HG03442 (cell line): Measurements from ENCODE around the gene POU6F2.
"Not testable (repeated sequence)": the region's sequence is repeated elsewhere in the genome, so short reads cannot be mapped to it uniquely, and the experiment has no call there.

ENCODE experiments used
- ATAC-seq: cut with Tn5 transposase; IDR thresholded peaks from one replicate; pipeline ENCODE4 v1.9.1; 2021; ENCODE audit warnings: mild to moderate bottlenecking, moderate library complexity; ENCODE audit not compliant: unreplicated experiment

POU6F2 gene, protein sequence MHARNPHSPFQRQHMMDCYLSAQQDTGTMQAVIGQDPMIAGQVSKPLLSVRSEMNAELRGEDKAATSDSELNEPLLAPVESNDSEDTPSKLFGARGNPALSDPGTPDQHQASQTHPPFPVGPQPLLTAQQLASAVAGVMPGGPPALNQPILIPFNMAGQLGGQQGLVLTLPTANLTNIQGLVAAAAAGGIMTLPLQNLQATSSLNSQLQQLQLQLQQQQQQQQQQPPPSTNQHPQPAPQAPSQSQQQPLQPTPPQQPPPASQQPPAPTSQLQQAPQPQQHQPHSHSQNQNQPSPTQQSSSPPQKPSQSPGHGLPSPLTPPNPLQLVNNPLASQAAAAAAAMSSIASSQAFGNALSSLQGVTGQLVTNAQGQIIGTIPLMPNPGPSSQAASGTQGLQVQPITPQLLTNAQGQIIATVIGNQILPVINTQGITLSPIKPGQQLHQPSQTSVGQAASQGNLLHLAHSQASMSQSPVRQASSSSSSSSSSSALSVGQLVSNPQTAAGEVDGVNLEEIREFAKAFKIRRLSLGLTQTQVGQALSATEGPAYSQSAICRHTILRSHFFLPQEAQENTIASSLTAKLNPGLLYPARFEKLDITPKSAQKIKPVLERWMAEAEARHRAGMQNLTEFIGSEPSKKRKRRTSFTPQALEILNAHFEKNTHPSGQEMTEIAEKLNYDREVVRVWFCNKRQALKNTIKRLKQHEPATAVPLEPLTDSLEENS

GRCh38 chr7:38977685-38978084, at the start of gene POU6F2:
TSS of gene POU6F2 (plus strand) at chr7:38977909. CDS start at chr7:38977954, 45 bp downstream.
- ATAC-seq: no peak

GRCh38 chr7:38928506-38928905, 49.2 kb upstream of the POU6F2 start:
- no peak for ATAC-seq

GRCh38 chr7:38929460-38930171, 48.1 kb upstream of the POU6F2 start:
- no peak for ATAC-seq

- ATAC-seq: peak; percentile 77
Measured at GRCh38 chr7:38932509-38933168, 45.1 kb upstream of the POU6F2 start.

DNA sequence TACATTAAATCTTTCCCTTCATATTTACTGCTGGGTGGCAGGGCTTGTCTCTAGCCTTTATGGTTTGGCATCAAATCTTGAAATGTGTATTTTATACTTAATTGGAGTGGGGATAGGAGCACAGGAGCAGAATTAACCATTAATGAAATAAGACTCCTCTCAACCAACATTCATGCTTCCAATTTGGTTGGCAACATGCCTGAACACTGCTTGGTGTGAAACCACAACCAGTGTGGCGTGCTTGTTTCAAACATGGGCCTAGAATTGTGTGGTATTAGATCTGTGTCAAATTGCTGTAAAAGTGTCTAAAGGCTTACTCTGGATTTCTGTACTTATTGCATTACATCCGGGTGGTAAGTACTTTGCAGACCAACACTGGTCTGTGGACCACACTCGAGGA, 43.7 kb upstream of the POU6F2 start:
- ATAC-seq: no peak

DNA sequence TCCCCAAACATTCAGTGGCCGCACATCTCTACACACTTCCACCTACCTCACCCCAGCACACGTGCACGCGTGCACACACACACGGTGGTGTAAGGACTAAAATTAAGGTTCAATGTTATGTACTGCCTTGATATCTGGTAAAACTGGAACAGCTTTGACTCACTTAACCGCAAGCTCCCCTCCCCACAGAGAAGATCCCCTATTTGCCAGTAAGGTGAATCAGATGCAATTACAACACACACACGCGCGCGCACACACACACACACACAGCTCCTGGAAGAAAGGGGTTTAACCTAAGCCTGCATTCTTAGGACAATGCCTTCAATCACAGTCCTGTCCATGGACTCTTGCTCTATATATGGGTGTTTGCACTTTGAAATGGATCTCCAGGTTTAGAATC, 43.2 kb upstream of the POU6F2 start:
- ATAC-seq: no peak

GRCh38 chr7:38936641-38937040, 41.1 kb upstream of the POU6F2 start:
- ATAC-seq: no peak

- ATAC-seq: no peak
Measured at GRCh38 chr7:38938001-38938485, 39.7 kb upstream of the POU6F2 start.

- ATAC-seq: no peak
Measured at GRCh38 chr7:38938589-38938988, 39.1 kb upstream of the POU6F2 start.

DNA sequence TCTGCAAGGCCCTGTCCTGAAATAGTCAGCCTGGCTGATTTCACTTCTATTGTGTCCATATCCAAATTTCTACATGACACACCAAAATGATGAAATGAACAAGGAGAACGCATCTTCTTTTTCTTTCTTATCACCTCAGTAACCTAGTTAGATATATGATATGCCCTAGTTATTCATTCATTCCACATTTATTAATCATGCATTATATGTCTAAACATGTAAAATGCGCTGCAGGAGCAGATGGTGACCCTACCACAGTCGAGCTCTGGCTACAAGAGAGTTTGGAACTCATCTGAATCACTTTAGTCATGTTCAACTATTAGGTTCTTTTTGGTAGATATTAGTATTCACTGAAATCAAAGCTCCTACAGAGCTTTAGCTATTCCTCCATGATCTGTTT, 36.9 kb upstream of the POU6F2 start:
- no peak for ATAC-seq

DNA sequence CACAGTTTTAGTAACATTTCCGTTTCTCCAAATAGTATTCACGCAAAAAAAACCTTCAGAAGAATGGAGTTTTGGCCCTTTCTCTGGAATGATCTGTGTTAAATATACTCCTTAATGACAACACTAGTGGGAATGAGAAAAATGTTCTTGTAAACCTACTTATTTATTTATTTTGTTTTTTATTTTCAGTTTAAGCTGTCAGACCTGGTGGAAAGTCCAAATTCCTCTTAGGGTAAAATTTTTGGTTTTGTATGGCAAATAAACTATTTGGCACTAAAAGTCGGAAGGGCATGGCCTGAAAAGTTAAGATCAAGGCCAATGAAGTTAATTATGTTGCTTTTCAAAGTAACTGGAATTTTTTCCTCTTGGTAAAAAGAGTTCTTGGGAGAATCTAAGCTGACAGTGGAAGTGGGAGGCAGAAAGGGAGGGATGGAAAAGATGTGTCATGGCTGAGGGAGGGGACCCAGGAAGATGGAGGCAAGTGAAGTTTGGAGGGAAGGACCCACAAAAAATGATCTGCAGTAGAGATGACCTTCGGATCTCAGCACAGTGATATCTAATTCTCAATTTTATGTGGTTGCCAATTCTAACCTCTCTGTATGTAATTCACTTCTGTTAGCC, 35.2 kb upstream of the POU6F2 start:
- ATAC-seq: no peak

- not testable (repeated sequence) for ATAC-seq
Measured at GRCh38 chr7:38947541-38947940, 30.2 kb upstream of the POU6F2 start.

GRCh38 chr7:38950309-38950708, 27.4 kb upstream of the POU6F2 start:
- no peak for ATAC-seq

DNA sequence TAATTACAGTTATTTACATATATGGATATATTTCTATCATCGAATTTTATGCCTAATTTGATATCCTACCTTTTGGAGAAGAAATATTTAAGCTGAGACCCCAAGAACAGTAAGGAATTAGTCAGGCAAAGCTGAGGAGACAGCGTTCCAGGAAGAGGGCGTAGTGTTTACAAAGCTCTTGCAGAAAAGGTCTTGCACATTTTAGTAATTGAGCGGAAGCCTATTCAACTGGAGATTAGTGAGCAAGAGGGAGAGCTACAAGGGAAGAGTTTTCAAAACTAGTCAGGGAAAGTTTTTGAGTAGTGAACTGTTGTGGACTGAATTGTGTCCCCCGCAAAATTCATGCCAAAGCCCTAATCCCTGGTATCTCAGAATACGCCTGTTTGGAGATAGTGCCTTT, 26.5 kb upstream of the POU6F2 start:
- ATAC-seq: no peak

- ATAC-seq: no peak
Measured at GRCh38 chr7:38953227-38953626, 24.5 kb upstream of the POU6F2 start.

GRCh38 chr7:38953971-38954370, 23.7 kb upstream of the POU6F2 start:
- ATAC-seq: no peak

- ATAC-seq: no peak
Measured at GRCh38 chr7:38955892-38956291, 21.8 kb upstream of the POU6F2 start.

DNA sequence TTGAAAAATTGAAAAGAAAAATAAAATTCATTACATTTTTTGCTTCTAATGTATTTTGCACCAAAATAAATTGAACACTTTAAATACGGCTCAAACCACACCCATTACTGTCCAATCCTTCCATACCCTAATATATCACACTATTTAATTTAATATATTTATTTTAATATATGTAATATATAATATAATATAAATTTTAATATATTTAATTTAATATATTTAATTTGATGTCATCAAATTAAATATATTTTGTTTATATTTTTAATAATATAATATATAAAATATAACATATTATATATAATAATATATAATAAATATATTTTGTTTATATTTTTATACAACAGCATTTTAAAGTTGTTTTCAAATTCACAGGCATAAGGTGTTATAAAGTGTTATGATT, 15.7 kb upstream of the POU6F2 start:
- no peak for ATAC-seq

GRCh38 chr7:38964921-38965320, 12.8 kb upstream of the POU6F2 start:
- ATAC-seq: no peak

DNA sequence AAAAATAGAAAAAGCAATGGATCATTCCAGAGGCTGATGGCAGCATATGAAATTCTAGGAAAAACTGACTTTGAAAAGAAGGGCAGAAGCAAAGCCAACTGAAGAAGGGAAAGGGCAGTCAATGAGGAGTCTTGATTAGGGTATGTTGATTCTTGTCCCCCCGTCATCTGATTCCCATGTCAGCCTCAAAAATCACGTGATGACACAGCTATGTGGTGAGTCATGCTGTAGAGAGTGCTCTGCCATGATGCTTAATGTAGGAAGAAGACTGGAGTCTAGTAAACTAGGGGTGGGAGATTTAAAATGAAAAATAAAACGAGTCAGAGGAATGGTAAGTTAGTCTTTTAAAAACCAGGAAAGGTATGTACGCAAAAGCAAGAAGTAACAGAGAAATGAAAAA, 3.9 kb upstream of the POU6F2 start:
- ATAC-seq: no peak
